ENCODE measurements around the gene FAAH. TPM values are rescaled to one million over a fixed set of nuclear protein-coding genes. Genes with fewer than 3 reads are reported as not detected.
A peak's percentile ranks its signal among the peaks of the same experiment; 100 is the strongest.
"Not testable (repeated sequence)": the region's sequence is repeated elsewhere in the genome, so short reads cannot be mapped to it uniquely, and the experiment has no call there.

The FAAH gene
- total and polyA plus RNA-seq, 4 donors, result 14.3 to 43.3 (median 27.0) TPM

GRCh38 chr1:46367072-46367471 is 27.0 kb upstream of the FAAH start:
- DNase-seq (ENCODE audit: low read depth in 4 of 6, low spot score in 6 of 6), result no peak
- 100% methylated on average over 2 of the region's 3 CpGs for WGBS (ENCODE audit: insufficient coverage)
- no peaks in the 10 kb centered on the region for H3K9me3 ChIP-seq (ENCODE audit: control insufficient read depth, insufficient read depth, low read length)
- H3K4me3 ChIP-seq (ENCODE audit: low read depth, low read length), result no peak overlapping the region
- no peaks in the 10 kb centered on the region for H3K4me1 ChIP-seq (ENCODE audit: control insufficient read depth, insufficient read depth, low read length)
- no peaks in the 10 kb centered on the region for H3K27me3 ChIP-seq (ENCODE audit: control insufficient read depth, insufficient read depth, low read length)
- H3K27ac ChIP-seq (ENCODE audit: low read depth, low read length), result no peak overlapping the region
- peaks cover 27% of the 10 kb centered on the region for H3K36me3 ChIP-seq (ENCODE audit: control insufficient read depth, insufficient read depth, low read length)

- H3K36me3 ChIP-seq (ENCODE audit: control insufficient read depth, insufficient read depth, low read length), result peaks cover 28% of the 10 kb centered on the region
- H3K27me3 ChIP-seq (ENCODE audit: control insufficient read depth, insufficient read depth, low read length); H3K4me1 ChIP-seq (ENCODE audit: control insufficient read depth, insufficient read depth, low read length); H3K27ac ChIP-seq (ENCODE audit: low read depth, low read length); H3K9me3 ChIP-seq (ENCODE audit: control insufficient read depth, insufficient read depth, low read length); DNase-seq (ENCODE audit: low read depth in 4 of 6, low spot score in 6 of 6); H3K4me3 ChIP-seq (ENCODE audit: low read depth, low read length): not testable (repeated sequence)
- WGBS (ENCODE audit: insufficient coverage), result 99% methylated on average over 8 of the region's 8 CpGs
These were observed 26.4 kb upstream of the FAAH start for GRCh38 chr1:46367701-46368100.

- no peak overlapping the region for H3K27ac ChIP-seq (ENCODE audit: low read depth, low read length)
- WGBS (ENCODE audit: insufficient coverage), result 92% methylated on average over 2 of the region's 2 CpGs
- no peaks in the 10 kb centered on the region for H3K9me3 ChIP-seq (ENCODE audit: control insufficient read depth, insufficient read depth, low read length)
- no peak overlapping the region for H3K4me3 ChIP-seq (ENCODE audit: low read depth, low read length)
- no peak for DNase-seq (ENCODE audit: low read depth in 4 of 6, low spot score in 6 of 6)
- H3K4me1 ChIP-seq (ENCODE audit: control insufficient read depth, insufficient read depth, low read length), result no peaks in the 10 kb centered on the region
- H3K27me3 ChIP-seq (ENCODE audit: control insufficient read depth, insufficient read depth, low read length), result no peaks in the 10 kb centered on the region
- peaks cover 24% of the 10 kb centered on the region for H3K36me3 ChIP-seq (ENCODE audit: control insufficient read depth, insufficient read depth, low read length)
These were observed 25.3 kb upstream of the FAAH start for GRCh38 chr1:46368791-46369190.

GRCh38 chr1:46369542-46370213 is 24.4 kb upstream of the FAAH start:
- Histone ChIP-seq H3K9me3 (ENCODE audit: control insufficient read depth, insufficient read depth, low read length) (no peaks in the 10 kb centered on the region), H3K4me1 (ENCODE audit: control insufficient read depth, insufficient read depth, low read length) (no peaks in the 10 kb centered on the region), H3K27me3 (ENCODE audit: control insufficient read depth, insufficient read depth, low read length) (no peaks in the 10 kb centered on the region), H3K36me3 (ENCODE audit: control insufficient read depth, insufficient read depth, low read length) (peaks cover 20% of the 10 kb centered on the region), H3K4me3 (ENCODE audit: low read depth, low read length) (no peak overlapping the region), H3K27ac (ENCODE audit: low read depth, low read length) (no peak overlapping the region)
- WGBS (ENCODE audit: insufficient coverage), result 77% methylated on average over 4 of the region's 4 CpGs
- DNase-seq (ENCODE audit: low read depth in 4 of 6, low spot score in 6 of 6), result no peak

- Histone ChIP-seq H3K36me3 (ENCODE audit: control insufficient read depth, insufficient read depth, low read length) (peaks cover 20% of the 10 kb centered on the region), H3K4me1 (ENCODE audit: control insufficient read depth, insufficient read depth, low read length) (no peaks in the 10 kb centered on the region), H3K4me3 (ENCODE audit: low read depth, low read length) (no peak overlapping the region), H3K27me3 (ENCODE audit: control insufficient read depth, insufficient read depth, low read length) (no peaks in the 10 kb centered on the region), H3K27ac (ENCODE audit: low read depth, low read length) (no peak overlapping the region), H3K9me3 (ENCODE audit: control insufficient read depth, insufficient read depth, low read length) (no peaks in the 10 kb centered on the region)
- no peak for DNase-seq (ENCODE audit: low read depth in 4 of 6, low spot score in 6 of 6)
- 83% methylated on average over 1 of the region's 3 CpGs for WGBS (ENCODE audit: insufficient coverage)
These were observed 23.9 kb upstream of the FAAH start for GRCh38 chr1:46370214-46370633.

- Histone ChIP-seq H3K4me3 (ENCODE audit: low read depth, low read length) (no peak overlapping the region), H3K36me3 (ENCODE audit: control insufficient read depth, insufficient read depth, low read length) (peaks cover 14% of the 10 kb centered on the region), H3K4me1 (ENCODE audit: control insufficient read depth, insufficient read depth, low read length) (no peaks in the 10 kb centered on the region), H3K9me3 (ENCODE audit: control insufficient read depth, insufficient read depth, low read length) (no peaks in the 10 kb centered on the region), H3K27ac (ENCODE audit: low read depth, low read length) (no peak overlapping the region), H3K27me3 (ENCODE audit: control insufficient read depth, insufficient read depth, low read length) (no peaks in the 10 kb centered on the region)
- DNase-seq (ENCODE audit: low read depth in 4 of 6, low spot score in 6 of 6), result no peak
- WGBS (ENCODE audit: insufficient coverage), result no CpG with 5 or more reads among the region's 1 CpG
These were observed 21.7 kb upstream of the FAAH start for GRCh38 chr1:46372431-46372830.

GRCh38 chr1:46379996-46380395 is 14.1 kb upstream of the FAAH start:
- Histone ChIP-seq H3K36me3 (ENCODE audit: control insufficient read depth, insufficient read depth, low read length) (no peaks in the 10 kb centered on the region), H3K4me1 (ENCODE audit: control insufficient read depth, insufficient read depth, low read length) (no peaks in the 10 kb centered on the region), H3K9me3 (ENCODE audit: control insufficient read depth, insufficient read depth, low read length) (no peaks in the 10 kb centered on the region), H3K4me3 (ENCODE audit: low read depth, low read length) (no peak overlapping the region), H3K27me3 (ENCODE audit: control insufficient read depth, insufficient read depth, low read length) (no peaks in the 10 kb centered on the region), H3K27ac (ENCODE audit: low read depth, low read length) (no peak overlapping the region)
- WGBS (ENCODE audit: insufficient coverage), result no CpG with 5 or more reads among the region's 1 CpG
- no peak for DNase-seq (ENCODE audit: low read depth in 4 of 6, low spot score in 6 of 6)

GRCh38 chr1:46380508-46380907 is 13.6 kb upstream of the FAAH start:
- no peak overlapping the region for H3K4me3 ChIP-seq (ENCODE audit: low read depth, low read length)
- H3K4me1 ChIP-seq (ENCODE audit: control insufficient read depth, insufficient read depth, low read length), result no peaks in the 10 kb centered on the region
- H3K9me3 ChIP-seq (ENCODE audit: control insufficient read depth, insufficient read depth, low read length), result no peaks in the 10 kb centered on the region
- H3K36me3 ChIP-seq (ENCODE audit: control insufficient read depth, insufficient read depth, low read length), result no peaks in the 10 kb centered on the region
- no peaks in the 10 kb centered on the region for H3K27me3 ChIP-seq (ENCODE audit: control insufficient read depth, insufficient read depth, low read length)
- no peak overlapping the region for H3K27ac ChIP-seq (ENCODE audit: low read depth, low read length)
- DNase-seq (ENCODE audit: low read depth in 4 of 6, low spot score in 6 of 6), result no peak

GRCh38 chr1:46393510-46393909 is 607 bp upstream of the FAAH start:
- DNase-seq (ENCODE audit: low read depth in 4 of 6, low spot score in 6 of 6), result peak in 1 of 6 donors; percentile 52
- H3K4me1 ChIP-seq (ENCODE audit: control insufficient read depth, insufficient read depth, low read length), result peaks cover 27% of the 10 kb centered on the region
- no peaks in the 10 kb centered on the region for H3K36me3 ChIP-seq (ENCODE audit: control insufficient read depth, insufficient read depth, low read length)
- H3K27ac ChIP-seq (ENCODE audit: low read depth, low read length), result no peak overlapping the region
- 70% methylated on average over 10 of the region's 12 CpGs for WGBS (ENCODE audit: insufficient coverage)
- no peaks in the 10 kb centered on the region for H3K9me3 ChIP-seq (ENCODE audit: control insufficient read depth, insufficient read depth, low read length)
- H3K27me3 ChIP-seq (ENCODE audit: control insufficient read depth, insufficient read depth, low read length), result no peaks in the 10 kb centered on the region
- H3K4me3 ChIP-seq (ENCODE audit: low read depth, low read length), result peak overlapping the region; percentile 55

GRCh38 chr1:46394872-46395465 is 852 bp downstream of the FAAH start:
- 15% methylated on average over 17 of the region's 17 CpGs for WGBS (ENCODE audit: insufficient coverage)
- no peak overlapping the region for H3K27ac ChIP-seq (ENCODE audit: low read depth, low read length)
- peak overlapping the region; percentile 55 for H3K4me3 ChIP-seq (ENCODE audit: low read depth, low read length)
- no peaks in the 10 kb centered on the region for H3K27me3 ChIP-seq (ENCODE audit: control insufficient read depth, insufficient read depth, low read length)
- H3K4me1 ChIP-seq (ENCODE audit: control insufficient read depth, insufficient read depth, low read length), result peaks cover 27% of the 10 kb centered on the region
- H3K9me3 ChIP-seq (ENCODE audit: control insufficient read depth, insufficient read depth, low read length), result no peaks in the 10 kb centered on the region
- no peaks in the 10 kb centered on the region for H3K36me3 ChIP-seq (ENCODE audit: control insufficient read depth, insufficient read depth, low read length)
- DNase-seq (ENCODE audit: low read depth in 4 of 6, low spot score in 6 of 6), result peak in 5 of 6 donors; percentile 33 to 80 (median 44)

Measured in spinal cord (tissue), 10 donors.